ENCODE results near the gene DVL2.

The DVL2 gene

GRCh38 chr17:7218166-7218565 is 16.2 kb downstream of the DVL2 start:
- no peak for DNase-seq

GRCh38 chr17:7217113-7217987 is 17.0 kb downstream of the DVL2 start:
- peak in 1 of 2 donors; percentile 34 for DNase-seq

- DNase-seq: no peak
These were observed 17.8 kb downstream of the DVL2 start for GRCh38 chr17:7216242-7217112.

- no peak for DNase-seq
These were observed 18.6 kb downstream of the DVL2 start for GRCh38 chr17:7215652-7216180.

GRCh38 chr17:7215136-7215638 is 19.1 kb downstream of the DVL2 start:
- no peak for DNase-seq

- DNase-seq: peak; percentile 91 to 95
These were observed 19.8 kb downstream of the DVL2 start for GRCh38 chr17:7214300-7215135.

GRCh38 chr17:7213895-7214299 is 20.4 kb downstream of the DVL2 start:
- DNase-seq: peak; percentile 44

GRCh38 chr17:7211491-7212273 is 22.6 kb downstream of the DVL2 start:
- no peak for DNase-seq

GRCh38 chr17:7208754-7209460 is 25.4 kb downstream of the DVL2 start:
- DNase-seq: no peak

- DNase-seq: no peak
These were observed 26.2 kb downstream of the DVL2 start for GRCh38 chr17:7208027-7208571.

GRCh38 chr17:7207120-7208001 is 27.0 kb downstream of the DVL2 start:
- no peak for DNase-seq

- DNase-seq: no peak
These were observed 28.8 kb downstream of the DVL2 start for GRCh38 chr17:7205561-7205960.

- DNase-seq: peak; percentile 60 to 77
These were observed 29.4 kb downstream of the DVL2 start for GRCh38 chr17:7204828-7205461.

GRCh38 chr17:7204336-7204735 is 30.0 kb downstream of the DVL2 start:
- no peak for DNase-seq

GRCh38 chr17:7203391-7203790 is 30.9 kb downstream of the DVL2 start:
- no peak for DNase-seq

GRCh38 chr17:7196651-7197401 is 37.5 kb downstream of the DVL2 start:
- no peak for DNase-seq

GRCh38 chr17:7195971-7196370 is 38.3 kb downstream of the DVL2 start:
- DNase-seq: no peak

GRCh38 chr17:7192271-7192937 is 41.9 kb downstream of the DVL2 start:
- no peak for DNase-seq
